Endothelial cell of umbilical vein (primary cell): ENCODE measurements around the gene TSNAXIP1. TPM values are rescaled to one million over a fixed set of nuclear protein-coding genes. Genes with fewer than 3 reads are reported as not detected.
A peak's percentile ranks its signal among the peaks of the same experiment; 100 is the strongest.

ENCODE experiments used
- BruUV-seq: library from RNA; stranded (reverse); fragments of 400-500 nt; replicated peaks from 2 replicates; lab custom pipeline; 2021; lab: Mats Ljungman, UMichigan
- CTCF ChIA-PET: fragments of 300-600, 350-600 bp; sonication (Branson Sonifier 250); formaldehyde crosslinking; loops from one replicate; lab custom pipeline; 2021; ENCODE audit warnings: antibody characterized with exemption, inconsistent platforms; lab: Charles Lee
- POLR2A ChIA-PET: fragments of 300-600, 350-600 bp; sonication (Branson Sonifier 250); formaldehyde crosslinking; loops from one replicate; lab custom pipeline; 2021; ENCODE audit warnings: antibody characterized with exemption, inconsistent platforms; lab: Charles Lee
- DNase-seq: peaks from one replicate; pipeline ENCODE4 v3.0.0-alpha.2; 2011; ENCODE audit warnings: low read depth, low spot score
- FAIRE-seq: peaks from 2 replicates; lab custom pipeline; 2011; peaks lifted over from hg19 to GRCh38; lab: Jason Lieb, UNC
- H2AFZ ChIP-seq: 2 replicates; pipeline ENCODE4 v1.6.0; 2012; ENCODE audit warnings: low read depth, low read length, control low read depth, inconsistent platforms
- H3K27ac ChIP-seq: 2 replicates; pipeline ENCODE4 v1.5.1; 2011; ENCODE audit warnings: low read depth, mild to moderate bottlenecking, control low read depth, low read length, moderate library complexity; ENCODE audit not compliant: insufficient read depth
- H3K27me3 ChIP-seq, 2 experiments: 2 replicates each; pipeline versions ENCODE4 v1.6.0 to v1.6.1; 2011; ENCODE audit warnings: low read length in 2 of 2, mixed read lengths in 1 of 2; ENCODE audit not compliant: control insufficient read depth in 2 of 2, insufficient read depth in 2 of 2
- H3K36me3 ChIP-seq, 2 experiments: 2 replicates in 1 of 2; 3 replicates in 1 of 2; pipeline ENCODE4 v1.5.1; 2011; ENCODE audit warnings: low read length in 2 of 2, mild to moderate bottlenecking in 1 of 2, moderate library complexity in 1 of 2; ENCODE audit not compliant: control insufficient read depth in 2 of 2, insufficient read depth in 2 of 2; ENCODE audit errors: extremely low read depth in 1 of 2
- H3K4me1 ChIP-seq: 3 replicates; pipeline ENCODE4 v1.5.1; 2011; ENCODE audit warnings: mild to moderate bottlenecking, low read length; ENCODE audit not compliant: control insufficient read depth, insufficient read depth; ENCODE audit errors: extremely low read depth
- H3K4me2 ChIP-seq: 2 replicates; pipeline ENCODE4 v1.6.1; 2011; ENCODE audit warnings: low read length, control low read depth, mixed read lengths; ENCODE audit not compliant: insufficient read depth
- H3K4me3 ChIP-seq, 3 experiments: fragments of 200-600 bp in 1 of 3; sonication (generic), shearing (Covaris generic) in 1 of 3; replicated peaks in 1 of 3; 2 replicates each; pipeline ENCODE4 v1.5.1; 2011 to 2016; ENCODE audit warnings: control low read depth in 3 of 3, low read length in 3 of 3, mild to moderate bottlenecking in 2 of 3, inconsistent platforms in 1 of 3, low read depth in 1 of 3, moderate library complexity in 1 of 3; ENCODE audit not compliant: insufficient read depth in 1 of 3
- H3K79me2 ChIP-seq: 2 replicates; pipeline ENCODE4 v1.6.0; 2012; ENCODE audit warnings: low read length, inconsistent platforms; ENCODE audit not compliant: control insufficient read depth, insufficient read depth
- H3K9ac ChIP-seq: replicated peaks from 2 replicates; pipeline ENCODE3; 2011; ENCODE audit warnings: low read length, control low read depth; ENCODE audit not compliant: insufficient read depth; ENCODE audit errors: extremely low read depth
- H3K9me1 ChIP-seq: replicated peaks from 3 replicates; pipeline ENCODE4 v1.6.0; 2011; ENCODE audit warnings: mild to moderate bottlenecking, low read length; ENCODE audit not compliant: control insufficient read depth, insufficient read depth; ENCODE audit errors: extremely low read depth
- H3K9me3 ChIP-seq: replicated peaks from 2 replicates; pipeline ENCODE4 v1.5.1; 2012; ENCODE audit warnings: low read length, inconsistent platforms; ENCODE audit not compliant: control insufficient read depth, insufficient read depth
- H4K20me1 ChIP-seq: replicated peaks from 2 replicates; pipeline ENCODE3; 2011; ENCODE audit warnings: mild to moderate bottlenecking, low read length; ENCODE audit not compliant: control insufficient read depth, insufficient read depth; ENCODE audit errors: extremely low read depth
- EZH2 ChIP-seq: IDR thresholded peaks from 2 replicates; pipeline ENCODE4 v1.6.1; 2012; ENCODE audit warnings: borderline replicate concordance, low read depth, mild to moderate bottlenecking, moderate library complexity, low read length, inconsistent platforms; ENCODE audit not compliant: severe bottlenecking
- FOS ChIP-seq: IDR thresholded peaks from 2 replicates; pipeline ENCODE4 v1.6.1; 2011; ENCODE audit warnings: mild to moderate bottlenecking, low read length, moderate library complexity, borderline replicate concordance; ENCODE audit not compliant: insufficient read depth
- GATA2 ChIP-seq: IDR thresholded peaks from 2 replicates; pipeline ENCODE4 v1.7.0; 2011; ENCODE audit warnings: low read depth, mild to moderate bottlenecking, moderate library complexity, mixed read lengths, low read length; ENCODE audit not compliant: insufficient read length, insufficient read depth
- JUN ChIP-seq: IDR thresholded peaks from 2 replicates; pipeline ENCODE4 v1.6.1; 2011; ENCODE audit warnings: borderline replicate concordance, low read depth; ENCODE audit not compliant: insufficient read length, insufficient read depth
- MYC ChIP-seq: IDR thresholded peaks from one replicate; pipeline ENCODE4 v1.6.1; 2011; ENCODE audit warnings: mild to moderate bottlenecking, low read depth, low read length
- POLR2A ChIP-seq: IDR thresholded peaks from 2 replicates; pipeline ENCODE4 v1.6.1; 2012; ENCODE audit warnings: low read depth, mild to moderate bottlenecking, control low read depth, low read length
- POLR2AphosphoS5 ChIP-seq: IDR thresholded peaks from 2 replicates; pipeline ENCODE4 v1.6.1; 2012; ENCODE audit warnings: low read depth, mild to moderate bottlenecking, control low read depth, low read length, moderate library complexity; ENCODE audit not compliant: insufficient read depth
- dilution Hi-C: fragments of 300-500 bp; cut with MboI; formaldehyde crosslinking; loops from one replicate; pipeline ENCODE4 v1.15.0; 2019; ENCODE audit warnings: low sequenced_read_pairs; ENCODE audit not compliant: extremely low pct_ligation_motif_present
- intact Hi-C: fragments of 100-400 bp; cut with micrococcal nuclease; formaldehyde crosslinking; loops from one replicate; pipeline ENCODE4 v1.10.0; 2022
- polyA plus RNA-seq, 4 experiments: library from polyadenylated mRNA; depleted of rRNA in 3 of 4; stranded (reverse) in 3 of 4; unstranded in 1 of 4; fragments of >200 nt; gene quantifications; 2 replicates each; pipeline versions ENCODE4 v1.2.1 to v1.2.3, GENCODE V29; 2011 to 2012; ENCODE audit warnings: missing spikeins in 1 of 4
- total RNA-seq: library from RNA; stranded (reverse); gene quantifications from 2 replicates; pipeline ENCODE4 v1.2.3, GENCODE V29; 2021
- TF ChIP-seq, protein P1 (sequence below), 2 donors: IDR thresholded peaks; 1 replicate in 1 of 2; 2 replicates in 1 of 2; pipeline ENCODE4 v1.5.1; 2011; ENCODE audit warnings: low read length in 2 of 2, mild to moderate bottlenecking in 2 of 2, moderate library complexity in 2 of 2, control low read depth in 1 of 2, inconsistent platforms in 1 of 2, low read depth in 1 of 2; ENCODE audit not compliant: insufficient read depth in 1 of 2; ENCODE audit errors: extremely low read depth in 1 of 2
- TF ChIP-seq, protein P2 (sequence below): IDR thresholded peaks from 2 replicates; pipeline ENCODE4 v1.6.1; 2011; ENCODE audit not compliant: insufficient read depth, insufficient read length

Gene TSNAXIP1
- total and polyA plus RNA-seq, 2 donors (not counting 3 experiments of a cell fraction or from before 2014, with no cell fraction given) = 0.95 to 1.2 TPM

DNA sequence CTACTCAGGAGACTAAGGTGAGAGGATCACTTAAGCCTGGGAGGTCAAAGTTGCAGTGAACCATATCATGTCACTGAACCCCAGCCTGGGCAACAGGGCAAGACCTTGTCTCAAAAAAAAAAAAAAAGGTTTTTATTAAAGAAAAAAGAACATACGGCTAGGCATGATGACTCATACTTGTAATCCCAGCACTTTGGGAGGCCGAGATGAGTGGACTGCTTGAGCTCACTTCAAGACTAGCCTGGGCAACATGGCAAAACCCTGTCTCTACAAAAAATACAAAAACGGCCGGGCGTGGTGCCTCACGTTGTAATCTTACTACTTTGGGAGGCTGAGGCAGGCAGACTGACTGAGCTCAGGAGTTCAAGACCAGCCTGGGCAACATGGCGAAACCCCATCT is 38.7 kb upstream of the TSNAXIP1 start:
- DNase-seq = no peak
- dilution Hi-C loops (no loop called here), intact Hi-C loops (no loop called here)
- H2AFZ ChIP-seq = no peak overlapping the region
- no peaks in the 10 kb centered on the region for H3K9me1 ChIP-seq
- ChIA-PET POLR2A (interaction anchor here (0.6 kb wide), 1 partner anchor 39 kb away, joined by 3 read pairs; the partner anchor contains the start of genes RANBP10 and TSNAXIP1), CTCF (interaction anchor here (0.7 to 2.1 kb wide), 3 partner anchors 48 to 254 kb away, joined by 3 to 9 read pairs (median 3); no protein-coding TSS in a partner anchor)
- FAIRE-seq = peak; percentile 68
- H4K20me1 ChIP-seq = no peaks in the 10 kb centered on the region
- BruUV-seq = no TSS peak
- no peak overlapping the region for H3K4me3 ChIP-seq
- H3K36me3 ChIP-seq = peaks cover 0 to 2% of the 10 kb centered on the region in 2 experiments
- no peak overlapping the region for H3K27ac ChIP-seq
- no peak overlapping the region for H3K4me2 ChIP-seq
- TF ChIP-seq JUN = peak; percentile 36
- TF ChIP-seq, protein P1, sequence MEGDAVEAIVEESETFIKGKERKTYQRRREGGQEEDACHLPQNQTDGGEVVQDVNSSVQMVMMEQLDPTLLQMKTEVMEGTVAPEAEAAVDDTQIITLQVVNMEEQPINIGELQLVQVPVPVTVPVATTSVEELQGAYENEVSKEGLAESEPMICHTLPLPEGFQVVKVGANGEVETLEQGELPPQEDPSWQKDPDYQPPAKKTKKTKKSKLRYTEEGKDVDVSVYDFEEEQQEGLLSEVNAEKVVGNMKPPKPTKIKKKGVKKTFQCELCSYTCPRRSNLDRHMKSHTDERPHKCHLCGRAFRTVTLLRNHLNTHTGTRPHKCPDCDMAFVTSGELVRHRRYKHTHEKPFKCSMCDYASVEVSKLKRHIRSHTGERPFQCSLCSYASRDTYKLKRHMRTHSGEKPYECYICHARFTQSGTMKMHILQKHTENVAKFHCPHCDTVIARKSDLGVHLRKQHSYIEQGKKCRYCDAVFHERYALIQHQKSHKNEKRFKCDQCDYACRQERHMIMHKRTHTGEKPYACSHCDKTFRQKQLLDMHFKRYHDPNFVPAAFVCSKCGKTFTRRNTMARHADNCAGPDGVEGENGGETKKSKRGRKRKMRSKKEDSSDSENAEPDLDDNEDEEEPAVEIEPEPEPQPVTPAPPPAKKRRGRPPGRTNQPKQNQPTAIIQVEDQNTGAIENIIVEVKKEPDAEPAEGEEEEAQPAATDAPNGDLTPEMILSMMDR (IDR thresholded peaks at IDR 0.05; ENCODE audit: extremely low read depth in 1 of 2, insufficient read depth in 1 of 2, low read depth in 1 of 2, low read length in 2 of 2) = no peak
- no peak for TF ChIP-seq POLR2A
- no peak for TF ChIP-seq POLR2AphosphoS5
- TF ChIP-seq, protein P2, sequence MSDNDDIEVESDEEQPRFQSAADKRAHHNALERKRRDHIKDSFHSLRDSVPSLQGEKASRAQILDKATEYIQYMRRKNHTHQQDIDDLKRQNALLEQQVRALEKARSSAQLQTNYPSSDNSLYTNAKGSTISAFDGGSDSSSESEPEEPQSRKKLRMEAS = no peak
- no peak for TF ChIP-seq GATA2
- peak; percentile 40 for TF ChIP-seq FOS
- TF ChIP-seq MYC = no peak
- no peak for TF ChIP-seq EZH2
- H3K79me2 ChIP-seq = no peaks in the 10 kb centered on the region
- no peaks in the 10 kb centered on the region for H3K27me3 ChIP-seq
- H3K9ac ChIP-seq = no peak overlapping the region
- no peaks in the 10 kb centered on the region for H3K9me3 ChIP-seq
- H3K4me1 ChIP-seq = peaks cover 42% of the 10 kb centered on the region
